Limb (tissue), 2 donors: ENCODE results near the gene C9orf152.
"Not testable (repeated sequence)": the region's sequence is repeated elsewhere in the genome, so short reads cannot be mapped to it uniquely, and the experiment has no call there.

Source experiments
- DNase-seq, 2 donors: peaks; one replicate each; pipeline ENCODE4 v3.0.0-alpha.2; 2016; ENCODE audit errors: extremely low spot score in 2 of 2

C9orf152 gene

GRCh38 chr9:110214586-110215355 is 6.8 kb upstream of the C9orf152 start:
- no peak for DNase-seq

GRCh38 chr9:110214090-110214489 is 6.1 kb upstream of the C9orf152 start:
- DNase-seq = no peak

DNA sequence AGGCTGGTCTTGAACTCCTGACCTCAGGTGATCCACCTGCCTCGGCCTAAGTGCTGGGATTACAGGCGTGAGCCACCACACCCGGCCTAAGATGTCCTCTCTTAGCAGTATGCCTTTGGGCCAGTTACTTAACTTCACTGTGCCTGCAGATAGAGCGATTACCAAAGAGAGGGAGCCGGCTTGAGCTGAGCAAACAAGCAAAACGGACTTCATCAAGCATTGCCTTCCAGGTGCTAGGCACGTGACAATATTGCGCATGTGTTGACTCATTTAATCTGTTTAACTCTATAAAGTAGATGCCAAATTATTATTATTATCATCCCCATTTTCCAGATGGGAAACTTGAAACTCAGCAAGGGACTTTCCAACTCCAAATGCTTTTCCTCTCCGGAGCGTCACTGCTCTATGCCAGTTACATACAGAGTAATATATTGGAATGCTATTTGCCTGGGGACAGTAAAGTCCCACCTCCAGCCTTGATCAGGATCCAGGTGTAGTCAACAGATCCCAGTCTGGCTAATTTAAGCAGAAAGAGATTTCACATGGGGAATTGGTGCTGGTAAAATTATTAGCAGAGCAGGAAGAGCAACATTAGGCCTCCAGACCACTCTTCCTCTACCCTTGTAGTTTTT is 5.6 kb upstream of the C9orf152 start:
- no peak for DNase-seq

DNA sequence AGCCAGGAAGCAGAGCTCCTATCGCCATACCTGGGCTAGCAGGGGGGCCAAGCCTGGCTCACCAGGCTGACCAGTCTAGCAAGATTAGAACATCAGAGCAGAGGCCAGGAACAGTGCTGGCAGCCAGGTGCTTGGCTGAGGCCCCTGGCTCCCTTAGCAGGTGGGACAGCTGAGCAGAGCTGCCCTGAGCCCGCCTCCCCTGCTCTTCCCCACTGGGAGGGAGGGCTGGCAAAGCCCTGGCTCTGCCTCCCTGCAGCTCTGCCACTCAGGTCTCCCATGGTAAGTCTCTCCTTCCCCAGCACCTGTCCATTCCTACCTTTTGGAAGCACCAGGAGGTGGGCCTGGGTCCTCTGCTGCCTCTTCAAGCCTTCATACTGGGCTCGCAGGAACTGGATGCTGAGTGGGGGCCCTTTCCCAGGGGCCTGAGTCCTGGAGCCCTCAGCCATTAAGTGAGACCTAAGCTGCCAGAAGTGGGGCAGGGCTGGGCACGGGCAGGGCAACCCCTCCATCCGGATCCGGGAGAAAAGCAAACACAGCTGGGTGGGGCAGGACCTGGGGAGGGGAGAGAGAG is 803 bp downstream of the C9orf152 start:
- DNase-seq = no peak

GRCh38 chr9:110206389-110206788 is 1.6 kb downstream of the C9orf152 start:
- DNase-seq = no peak

DNA sequence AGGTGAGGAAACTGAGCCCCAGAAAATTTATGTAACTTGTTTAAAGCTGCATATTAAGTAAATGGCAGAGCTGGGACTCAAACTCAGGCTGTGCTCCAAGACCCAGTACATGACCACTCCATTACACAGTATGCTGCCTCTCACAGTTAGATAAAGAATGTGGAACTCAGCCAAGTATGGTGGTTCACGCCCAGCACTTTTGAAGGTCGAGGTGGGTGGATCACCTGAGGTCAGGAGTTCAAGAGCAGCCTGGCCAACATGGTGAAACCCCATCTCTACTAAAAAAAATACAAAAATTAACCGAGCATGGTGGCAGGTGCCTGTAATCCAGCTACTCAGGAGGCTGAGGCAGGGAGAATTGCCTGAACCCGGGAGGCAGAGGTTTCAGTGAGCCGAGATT is 2.3 kb downstream of the C9orf152 start:
- not testable (repeated sequence) for DNase-seq

GRCh38 chr9:110202232-110202631 is 5.7 kb downstream of the C9orf152 start:
- no peak for DNase-seq

DNA sequence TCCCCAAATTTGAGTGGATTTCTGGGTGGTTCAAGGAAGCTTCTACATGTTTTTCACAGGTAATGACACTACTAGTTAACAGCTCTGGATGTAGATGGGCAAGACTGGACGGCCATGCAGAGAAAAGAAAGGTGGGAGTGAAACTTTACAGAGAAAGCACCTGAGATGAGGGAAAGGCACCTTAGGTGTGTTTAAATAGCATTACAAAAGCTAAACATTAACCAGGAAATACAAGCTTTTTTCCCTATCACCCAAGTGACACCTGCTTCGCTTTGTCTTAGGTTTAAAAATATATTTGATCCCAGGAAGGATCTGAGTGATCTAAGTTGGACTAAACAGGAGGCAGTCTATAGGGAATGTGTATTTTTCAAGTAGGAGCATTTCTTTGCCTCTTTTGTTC is 8.3 kb downstream of the C9orf152 start:
- DNase-seq = no peak

DNA sequence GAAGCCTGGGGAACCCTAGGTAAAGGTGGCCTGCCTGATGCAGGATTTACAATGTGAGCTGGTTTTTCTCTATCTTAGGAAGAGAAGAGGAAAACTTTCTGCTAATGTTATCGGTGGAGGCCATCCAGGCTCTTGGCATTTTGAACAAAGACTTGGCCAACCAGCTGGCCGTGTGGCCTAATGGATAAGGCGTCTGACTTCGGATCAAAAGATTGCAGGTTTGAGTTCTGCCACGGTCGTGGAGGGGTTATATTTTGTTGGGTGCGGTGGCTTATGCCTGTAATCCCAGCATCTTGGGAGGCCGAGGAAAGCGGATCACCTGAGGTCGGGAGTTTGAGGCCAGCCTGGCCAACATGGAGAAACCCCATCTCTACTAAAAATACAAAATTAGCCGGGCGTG is 9.6 kb downstream of the C9orf152 start:
- DNase-seq = no peak

- DNase-seq = no peak
Observed at GRCh38 chr9:110197330-110198187, 10.4 kb downstream of the C9orf152 start.

- DNase-seq = not testable (repeated sequence)
Observed at GRCh38 chr9:110196084-110196499, 11.9 kb downstream of the C9orf152 start.

DNA sequence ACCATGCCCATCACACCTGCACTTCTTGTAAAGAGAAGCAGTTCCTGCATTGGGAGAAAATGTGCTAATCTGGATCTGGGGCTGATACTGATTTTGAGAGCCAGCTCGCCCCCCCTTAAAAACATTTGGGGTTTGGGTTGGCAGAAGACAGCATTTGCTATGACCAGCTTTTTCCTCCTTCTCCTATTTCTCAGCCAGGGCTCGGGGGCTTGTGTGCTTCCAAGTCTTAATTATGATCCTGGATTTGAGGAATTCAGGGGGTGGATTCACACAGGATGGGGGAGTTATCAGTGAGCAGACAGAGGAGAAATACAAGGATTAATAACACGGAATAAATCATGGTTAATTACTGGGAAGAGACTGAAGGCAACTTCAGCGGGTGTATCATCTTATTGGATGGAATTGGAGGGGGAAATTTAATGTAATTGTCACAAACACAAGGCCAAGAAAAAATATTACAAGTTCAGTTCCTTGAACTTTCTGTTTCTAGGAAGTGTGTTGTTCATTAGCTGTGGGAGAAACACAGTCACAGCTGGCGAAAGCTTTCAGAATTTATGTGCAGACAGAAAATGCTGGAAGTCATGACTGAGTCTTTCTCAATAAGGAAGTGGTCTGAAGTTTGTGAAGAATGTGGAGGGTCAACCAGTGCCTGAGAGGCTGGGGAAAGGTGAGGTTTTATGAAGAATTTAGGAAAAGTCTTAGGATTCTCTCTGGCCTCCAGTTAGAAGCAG is 15.3 kb downstream of the C9orf152 start:
- DNase-seq = peak; percentile 53 to 64

DNA sequence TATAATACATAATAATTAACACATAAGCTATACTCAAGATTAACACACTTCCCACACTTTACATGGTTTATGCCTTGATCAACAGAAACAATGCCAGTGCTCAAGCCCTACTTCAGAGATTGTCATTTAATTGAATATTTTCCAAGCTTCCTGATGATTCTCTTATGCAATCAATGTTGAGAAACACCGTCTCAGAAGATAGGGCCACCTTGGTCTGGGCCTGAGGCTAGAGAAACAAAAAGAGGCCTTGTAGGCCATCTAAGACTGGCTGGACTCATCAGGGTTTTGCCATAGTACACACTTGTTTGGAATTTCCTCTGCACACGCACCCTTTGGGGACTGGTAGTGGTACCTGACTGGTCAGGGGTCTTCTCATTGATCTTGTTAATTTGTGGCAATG is 16.3 kb downstream of the C9orf152 start:
- no peak for DNase-seq

- no peak for DNase-seq
Observed at GRCh38 chr9:110189559-110190320, 18.2 kb downstream of the C9orf152 start.

GRCh38 chr9:110188991-110189390 is 19.0 kb downstream of the C9orf152 start:
- DNase-seq = no peak

DNA sequence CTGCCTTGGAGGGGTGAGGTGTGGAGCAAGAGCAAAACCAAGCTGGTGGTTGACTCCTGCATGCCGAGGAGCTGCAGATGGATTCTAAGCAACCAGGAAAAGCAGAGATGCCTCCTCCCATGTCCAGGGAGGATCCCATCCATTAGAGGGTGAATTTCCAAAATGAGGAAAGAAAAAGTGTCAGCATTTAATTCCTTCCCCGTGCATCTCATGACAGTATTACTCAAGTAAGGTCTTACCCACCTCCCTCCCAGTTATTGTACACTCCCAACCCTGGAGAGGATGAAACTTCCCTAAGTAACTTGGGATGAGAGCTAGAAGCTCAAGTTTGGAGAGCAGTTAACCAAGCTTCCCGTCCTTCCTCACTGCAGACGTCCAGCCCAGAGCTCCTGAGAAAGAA is 19.9 kb downstream of the C9orf152 start:
- no peak for DNase-seq

DNA sequence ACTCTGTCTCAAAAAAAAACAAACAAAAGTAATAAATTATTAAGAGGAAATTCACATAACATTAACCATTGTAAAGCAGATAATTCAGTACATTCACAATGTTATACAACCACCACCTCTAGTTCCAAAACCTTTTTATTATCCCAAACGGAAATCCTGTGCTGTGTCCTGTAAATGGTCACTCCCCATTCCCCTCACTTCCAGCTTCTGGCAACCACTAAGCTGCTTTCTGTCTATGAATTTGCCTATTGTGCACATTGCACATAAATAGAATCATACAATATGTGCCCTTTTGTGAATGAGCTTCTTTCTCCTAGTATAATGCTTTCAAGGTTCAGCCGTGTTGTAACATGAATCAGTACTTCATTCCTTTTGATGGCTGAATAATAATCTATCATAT is 20.8 kb downstream of the C9orf152 start:
- DNase-seq = no peak

GRCh38 chr9:110186254-110186653 is 21.7 kb downstream of the C9orf152 start:
- DNase-seq = no peak

- DNase-seq = no peak
Observed at GRCh38 chr9:110185806-110186205, 22.2 kb downstream of the C9orf152 start.
